Neutrophil (primary cell): Measurements from ENCODE around the gene CAPZA2.

Source experiments
- H3K27ac ChIP-seq: fragments of 200-600 bp; sonication (generic); 2 replicates; pipeline ENCODE4 v1.5.1; 2016; ENCODE audit warnings: mild to moderate bottlenecking, moderate library complexity
- H3K27me3 ChIP-seq: fragments of 200-600 bp; sonication (generic); 2 replicates; pipeline ENCODE4 v1.6.0; 2016; ENCODE audit warnings: mild to moderate bottlenecking
- H3K36me3 ChIP-seq: fragments of 200-600 bp; sonication (generic); 2 replicates; pipeline ENCODE4 v1.5.1; 2017
- H3K4me1 ChIP-seq, 2 experiments: fragments of 200-600 bp in 1 of 2; sonication (generic) in 1 of 2; 1 replicate in 1 of 2; 2 replicates in 1 of 2; pipeline versions ENCODE4 v1.5.1 to v1.6.1; 2013 to 2016; ENCODE audit warnings: low read depth in 1 of 2, low read length in 1 of 2, mild to moderate bottlenecking in 1 of 2, moderate library complexity in 1 of 2; ENCODE audit not compliant: control insufficient read depth in 1 of 2, insufficient read depth in 1 of 2
- H3K4me3 ChIP-seq, 2 experiments: fragments of 200-600 bp in 1 of 2; sonication (generic) in 1 of 2; 1 replicate in 1 of 2; 2 replicates in 1 of 2; pipeline ENCODE4 v1.5.1; 2013 to 2016; ENCODE audit warnings: low read depth in 1 of 2, low read length in 1 of 2, mild to moderate bottlenecking in 1 of 2, moderate library complexity in 1 of 2
- H3K9me3 ChIP-seq: fragments of 200-600 bp; sonication (generic); 2 replicates; pipeline ENCODE4 v1.5.1; 2016
- CTCF ChIP-seq: fragments of 200-600 bp; sonication (generic); IDR thresholded peaks from 2 replicates; pipeline ENCODE4 v1.5.1; 2016; ENCODE audit warnings: antibody characterized with exemption

Gene CAPZA2

GRCh38 chr7:116963234-116963633 is 100.8 kb downstream of the CAPZA2 start:
- no peak for TF ChIP-seq CTCF
- no peaks in the 10 kb centered on the region for H3K27me3 ChIP-seq

GRCh38 chr7:116966601-116967000 is 104.2 kb downstream of the CAPZA2 start:
- Histone ChIP-seq H3K4me3 (no peak overlapping the region), H3K27ac (no peak overlapping the region), H3K4me1 (peaks cover 0 to 13% of the 10 kb centered on the region in 2 experiments), H3K27me3 (no peaks in the 10 kb centered on the region), H3K36me3 (no peaks in the 10 kb centered on the region), H3K9me3 (no peaks in the 10 kb centered on the region)
- no peak for TF ChIP-seq CTCF

More at GRCh38 chr7:116963234-116963633, 100.8 kb downstream of the CAPZA2 start:
- no peaks in the 10 kb centered on the region for H3K36me3 ChIP-seq
- H3K4me1 ChIP-seq, result no peaks in the 10 kb centered on the region
- H3K9me3 ChIP-seq, result no peaks in the 10 kb centered on the region
- H3K27ac ChIP-seq, result no peak overlapping the region
- H3K4me3 ChIP-seq, result no peak overlapping the region

DNA sequence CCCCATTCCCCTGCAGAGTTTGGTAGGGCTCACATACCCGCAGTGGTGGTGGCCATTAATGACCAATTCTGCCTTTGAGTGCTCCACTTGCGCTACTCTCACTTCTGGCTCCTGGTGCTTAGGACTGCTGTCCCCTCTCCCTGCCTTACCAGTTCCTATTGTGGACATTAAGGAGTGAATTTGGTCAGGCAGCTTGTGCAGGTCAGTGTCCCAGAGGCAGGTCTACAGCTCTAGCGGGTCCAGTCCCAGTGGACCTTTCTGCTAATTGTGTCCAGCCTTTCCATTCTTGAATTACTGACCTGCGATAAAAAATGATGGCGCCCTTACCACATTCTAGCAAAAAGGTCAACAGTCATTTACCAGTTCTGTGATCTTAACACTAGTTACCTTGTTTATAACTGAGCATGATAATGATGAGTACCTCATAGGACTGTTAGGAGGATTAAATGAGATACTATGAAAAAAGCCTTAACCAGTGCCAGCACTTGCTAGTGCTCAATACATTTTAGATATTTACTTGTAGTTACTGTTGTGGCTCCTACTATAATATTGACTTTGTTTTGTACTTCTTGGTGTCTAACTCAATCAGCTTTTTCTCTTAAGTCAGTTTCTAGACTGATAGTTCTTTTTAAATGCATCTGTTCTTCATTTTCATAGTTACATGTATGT is 105.0 kb downstream of the CAPZA2 start:
- no peaks in the 10 kb centered on the region for H3K27me3 ChIP-seq
- H3K9me3 ChIP-seq, result no peaks in the 10 kb centered on the region
- no peak overlapping the region for H3K4me3 ChIP-seq
- no peaks in the 10 kb centered on the region for H3K36me3 ChIP-seq
- H3K27ac ChIP-seq, result no peak overlapping the region
- TF ChIP-seq CTCF, result no peak
- peaks cover 0 to 13% of the 10 kb centered on the region in 2 experiments for H3K4me1 ChIP-seq

DNA sequence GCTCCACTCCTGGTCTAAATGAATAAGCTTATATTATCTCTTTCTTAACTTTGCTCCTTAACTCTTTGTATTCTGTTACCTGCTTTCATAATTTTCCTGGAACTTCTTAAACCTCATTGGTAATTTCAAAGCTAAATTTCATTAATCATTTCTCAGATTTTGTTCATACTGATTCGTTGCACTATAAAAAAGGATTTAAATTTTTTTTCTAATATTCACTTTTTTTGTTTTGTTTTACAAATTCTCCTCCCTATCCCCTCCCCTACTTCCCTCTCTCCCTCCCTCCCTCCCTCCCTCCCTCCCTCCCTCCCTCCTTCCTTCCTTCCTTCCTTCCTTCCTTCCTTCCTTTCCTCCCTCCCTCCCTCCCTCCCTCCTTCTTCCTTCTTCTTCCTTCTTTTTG is 105.6 kb downstream of the CAPZA2 start:
- no peak for TF ChIP-seq CTCF
- Histone ChIP-seq H3K4me3 (no peak overlapping the region), H3K9me3 (no peaks in the 10 kb centered on the region), H3K4me1 (peaks cover 0 to 13% of the 10 kb centered on the region in 2 experiments), H3K36me3 (no peaks in the 10 kb centered on the region), H3K27me3 (no peaks in the 10 kb centered on the region), H3K27ac (no peak overlapping the region)

DNA sequence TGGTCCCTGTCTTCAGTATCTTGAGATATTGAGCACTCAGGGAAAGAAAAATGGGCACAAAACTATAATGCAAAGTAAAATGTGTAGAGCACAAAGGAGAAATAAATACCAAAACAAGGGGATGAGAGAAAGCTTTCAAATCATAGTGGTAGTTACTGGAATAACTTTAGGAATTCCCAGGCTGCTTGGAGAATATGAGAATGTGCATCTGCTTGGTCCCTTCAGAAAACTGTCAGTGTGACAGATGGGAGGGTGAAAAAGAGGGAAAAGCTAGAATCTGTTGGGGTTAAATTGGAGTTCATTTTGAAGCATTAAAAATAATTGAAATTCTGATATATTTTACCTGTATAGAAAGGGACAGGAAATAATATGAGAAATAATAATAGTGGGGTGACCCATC is 106.2 kb downstream of the CAPZA2 start:
- no peaks in the 10 kb centered on the region for H3K9me3 ChIP-seq
- H3K36me3 ChIP-seq, result no peaks in the 10 kb centered on the region
- H3K4me1 ChIP-seq, result peaks cover 0 to 13% of the 10 kb centered on the region in 2 experiments
- no peak overlapping the region for H3K27ac ChIP-seq
- H3K27me3 ChIP-seq, result no peaks in the 10 kb centered on the region
- no peak overlapping the region for H3K4me3 ChIP-seq
- no peak for TF ChIP-seq CTCF
